Hematopoietic multipotent progenitor cell (in vitro differentiated cells): Measurements from ENCODE around the gene FKBP1B. TPM values are rescaled to one million over a fixed set of nuclear protein-coding genes. Genes with fewer than 3 reads are reported as not detected.
"Not testable (repeated sequence)": the region's sequence is repeated elsewhere in the genome, so short reads cannot be mapped to it uniquely, and the experiment has no call there.

Experiments
- DNase-seq, 3 donors: peaks; one replicate each; pipeline ENCODE4 v3.0.0-alpha.2; 2011 to 2015; ENCODE audit warnings: low read depth in 2 of 3, low spot score in 2 of 3
- total RNA-seq: library from RNA; depleted of rRNA; stranded (reverse); fragments of >200 nt; gene quantifications from one replicate; pipeline ENCODE4 v1.2.3, GENCODE V29; 2012

FKBP1B gene
- 3.5 TPM for total RNA-seq

- DNase-seq, result peak in 2 of 3 donors; percentile 43 to 50
Observed at GRCh38 chr2:24049485-24050021, at the start of gene FKBP1B. TSS of gene FKBP1B (plus strand) at chr2:24049741. CDS start at chr2:24049850, 109 bp downstream.

GRCh38 chr2:24007693-24008092, 41.8 kb upstream of the FKBP1B start:
- DNase-seq, result no peak

GRCh38 chr2:24008672-24009366, 40.7 kb upstream of the FKBP1B start:
- no peak for DNase-seq

- DNase-seq, result no peak
Observed at GRCh38 chr2:24009367-24009679, 40.2 kb upstream of the FKBP1B start.

- DNase-seq, result peak in 2 of 3 donors; percentile 29 to 42
Observed at GRCh38 chr2:24009680-24010476, 39.7 kb upstream of the FKBP1B start, which contains the start of gene MFSD2B. TSS of gene MFSD2B (plus strand) at chr2:24010085. CDS start at chr2:24010097, 12 bp downstream.

- DNase-seq, result no peak
Observed at GRCh38 chr2:24010477-24011249, 38.9 kb upstream of the FKBP1B start.

- DNase-seq, result peak in 2 of 3 donors; percentile 91 to 97
Observed at GRCh38 chr2:24011250-24012104, 38.1 kb upstream of the FKBP1B start.

- DNase-seq, result no peak
Observed at GRCh38 chr2:24012521-24013188, 36.9 kb upstream of the FKBP1B start.

- DNase-seq, result not testable (repeated sequence)
Observed at GRCh38 chr2:24014902-24015301, 34.6 kb upstream of the FKBP1B start.

- no peak for DNase-seq
Observed at GRCh38 chr2:24015562-24016375, 33.8 kb upstream of the FKBP1B start.

- no peak for DNase-seq
Observed at GRCh38 chr2:24016376-24016761, 33.2 kb upstream of the FKBP1B start.

GRCh38 chr2:24016853-24017703, 32.5 kb upstream of the FKBP1B start:
- peak in 1 of 3 donors; percentile 17 for DNase-seq

- DNase-seq, result no peak
Observed at GRCh38 chr2:24017711-24018110, 31.8 kb upstream of the FKBP1B start.

GRCh38 chr2:24018241-24018640, 31.3 kb upstream of the FKBP1B start:
- no peak for DNase-seq

GRCh38 chr2:24019729-24020128, 29.8 kb upstream of the FKBP1B start:
- no peak for DNase-seq

GRCh38 chr2:24020244-24020643, 29.3 kb upstream of the FKBP1B start:
- DNase-seq, result no peak

GRCh38 chr2:24021122-24021998, 28.2 kb upstream of the FKBP1B start:
- DNase-seq, result peak in 1 of 3 donors; percentile 18
